SH-SY5Y (cell line): ENCODE results near the gene PCYT2.

Experiments
- GATA2 ChIP-seq: IDR thresholded peaks from 2 replicates; pipeline ENCODE4 v1.6.1; 2011; ENCODE audit warnings: mild to moderate bottlenecking, low read depth, low read length
- GATA3 ChIP-seq: IDR thresholded peaks from 2 replicates; pipeline ENCODE4 v1.6.1; 2011; ENCODE audit warnings: low read depth, mild to moderate bottlenecking, low read length, moderate library complexity

GRCh38 chr17:81863123-81863675, 48.0 kb downstream of the PCYT2 start:
- TF ChIP-seq GATA2: no peak
- no peak for TF ChIP-seq GATA3
